Spleen (tissue), 11 donors: ENCODE data around the gene LYRM4. TPM values are rescaled to one million over a fixed set of nuclear protein-coding genes. Genes with fewer than 3 reads are reported as not detected.

Experiments used
- DNase-seq: peaks from one replicate; pipeline ENCODE4 v3.0.0-alpha.2; 2020
- H3K27ac ChIP-seq, 8 donors: fragments of 200-600 bp; sonication (generic) in 7 of 8; 1 replicate in 4 of 8; 2 replicates in 4 of 8; pipeline versions ENCODE4 v1.5.0 to v1.8.0; 2016 to 2021; ENCODE audit warnings: inconsistent platforms in 4 of 8, mild to moderate bottlenecking in 4 of 8, moderate library complexity in 1 of 8
- H3K27me3 ChIP-seq, 7 donors: fragments of 200-600 bp; sonication (generic) in 6 of 7; replicated peaks in 1 of 7; 1 replicate in 4 of 7; 2 replicates in 3 of 7; pipeline versions ENCODE4 v1.5.0 to v1.8.0; 2016 to 2021; ENCODE audit warnings: inconsistent platforms in 3 of 7, mild to moderate bottlenecking in 1 of 7
- H3K36me3 ChIP-seq, 6 donors: fragments of 200-600 bp; sonication (generic) in 5 of 6; 1 replicate in 4 of 6; 2 replicates in 2 of 6; pipeline versions ENCODE4 v1.5.0 to v1.8.0; 2016 to 2021; ENCODE audit warnings: inconsistent platforms in 2 of 6
- H3K4me1 ChIP-seq, 6 donors: fragments of 200-600 bp; sonication (generic) in 5 of 6; 1 replicate in 3 of 6; 2 replicates in 3 of 6; pipeline versions ENCODE4 v1.5.0 to v1.8.0; 2016 to 2021; ENCODE audit warnings: inconsistent platforms in 3 of 6
- H3K4me3 ChIP-seq, 8 donors: fragments of 200-600 bp; sonication (generic) in 7 of 8; 1 replicate in 4 of 8; 2 replicates in 4 of 8; pipeline versions ENCODE4 v1.5.0 to v1.8.0; 2016 to 2021; ENCODE audit warnings: inconsistent platforms in 4 of 8, mild to moderate bottlenecking in 4 of 8, moderate library complexity in 2 of 8
- H3K9me3 ChIP-seq, 8 donors: fragments of 200-600 bp; sonication (generic) in 7 of 8; 1 replicate in 4 of 8; 2 replicates in 4 of 8; pipeline versions ENCODE4 v1.5.0 to v1.8.0; 2016 to 2021; ENCODE audit warnings: inconsistent platforms in 4 of 8
- CTCF ChIP-seq, 11 experiments: fragments of 200-600 bp in 7 of 11; fragments of 450-650 bp in 4 of 11; sonication (generic) in 4 of 11; IDR thresholded peaks in 8 of 11; conservative IDR thresholded peaks in 3 of 11; 1 replicate in 7 of 11; 2 replicates in 4 of 11; pipeline versions ENCODE4 v1.4.0 to v1.8.0; 2016 to 2021; ENCODE audit warnings: antibody characterized with exemption in 11 of 11, inconsistent platforms in 4 of 11, mild to moderate bottlenecking in 1 of 11
- POLR2A ChIP-seq, 3 donors: fragments of 450-650 bp; IDR thresholded peaks; one replicate each; pipeline ENCODE4 v1.5.1; 2017; ENCODE audit warnings: antibody characterized with exemption in 3 of 3, mild to moderate bottlenecking in 1 of 3
- POLR2AphosphoS5 ChIP-seq, 3 donors: sonication (generic); formaldehyde crosslinking; IDR thresholded peaks; one replicate each; pipeline ENCODE4 v1.5.1; 2017; ENCODE audit warnings: antibody characterized with exemption in 3 of 3
- WGBS, 5 donors: extraction: QIAGEN DNeasy Blood & Tissue Kit in 3 of 5; methylation state at CpG; one replicate each; pipeline versions ENCODE4 v1.1.5 to v1.1.7; 2013 to 2018; 5-methylcytosine and 5-hydroxymethylcytosine counted together
- intact Hi-C: fragments of 100-400 bp; cut with DNase I; formaldehyde crosslinking; loops from one replicate; pipeline ENCODE4 v1.15.0; 2023; ENCODE audit warnings: low total_unique reads
- microRNA-seq, 3 donors: library from miRNA; unstranded; fragments of <30 nt; microRNA quantifications; one replicate each; pipeline versions ENCODE4 to v1.1.0, GENCODE V29; 2019 to 2020
- polyA plus RNA-seq, 3 donors: library from polyadenylated mRNA; stranded (reverse); fragments of 200-250 nt; gene quantifications; one replicate each; pipeline ENCODE4 v1.2.1, GENCODE V29; 2013
- small RNA-seq, 4 donors: library from RNA; depleted of rRNA; stranded (forward); fragments of <200 nt; gene quantifications; one replicate each; pipeline ENCODE3, GENCODE V24; 2016
- total RNA-seq, 7 donors: library from RNA; depleted of rRNA in 3 of 7; stranded (reverse); fragments of >200 nt in 3 of 7; fragmentation: NEBNext Ultra II Directional in 4 of 7; extraction: Animal tissue kit (Norgen Biotek cat#: 25700) in 4 of 7; gene quantifications; one replicate each; pipeline versions ENCODE4 v1.1.0 to v1.2.1, GENCODE V29; 2016 to 2021
- donor health status: healthy with polysubstance abuse.
- donor health status: DM: no; HTN: no; CAD: no; lungs with moderate emphysema.
- donor health status: DM: no; HTN: no; CAD: no.
- donor health status: Bipolar disorder and iron deficiency.
- donor health status: healthy.
- donor health status: DM: no; HTN: no; CAD: no.
- donor health status: DM: yes; HTN: yes; CAD: no.

Gene LYRM4
- total and polyA plus RNA-seq, 10 donors, result 32.1 to 58.1 (median 38.7) TPM

- Histone ChIP-seq H3K4me1 (peaks cover 0 to 5% (median 0%) of the 10 kb centered on the region in 6 donors), H3K9me3 (no peaks in the 10 kb centered on the region), H3K36me3 (no peaks in the 10 kb centered on the region), H3K4me3 (no peak overlapping the region), H3K27ac (no peak overlapping the region), H3K27me3 (no peaks in the 10 kb centered on the region)
- intact Hi-C loops, result no loop called here
- WGBS, 5 donors, result 94 to 97% (median 95%) methylated on average over 10 to 11 of the region's 11 CpGs
- DNase-seq, result no peak
- TF ChIP-seq CTCF (IDR thresholded peaks at IDR 0.05 in 8 of 11, conservative IDR thresholded peaks at IDR 0.05 in 3 of 11) (no peak), POLR2AphosphoS5 (IDR thresholded peaks at IDR 0.05) (no peak), POLR2A (IDR thresholded peaks at IDR 0.05) (no peak)
Measured at GRCh38 chr6:5059036-5059896, 201.5 kb downstream of the LYRM4 start.

Small RNA genes within 50 kb of the gene (microRNA-seq; reads per million reads assigned to microRNA genes)
- 1.1 to 1.4 (median 1.4) reads per million in 3 donors for gene MIR3691

Small RNA genes within 50 kb of the gene (small RNA-seq; reads per million reads assigned to genes)
- 0.52 to 1.1 (median 0.62) reads per million in 4 donors for gene MIR3691

Other genes with a start within 250 kb of the LYRM4 start
- gene PPP1R3G, start 175.6 kb downstream of the LYRM4 start, total RNA-seq, result 10 to 100 TPM in 1 of 7 donors, 1 to 10 TPM in 6; 2.2 to 10.1 (median 5.0) TPM
- gene PPP1R3G, start 175.6 kb downstream of the LYRM4 start, polyA plus RNA-seq, result 1 to 10 TPM in 1 of 3 donors, under 1 TPM in 2; 0.54 to 2.0 (median 0.93) TPM
- gene FARS2, start 563 bp upstream of the LYRM4 start, total RNA-seq, result 10 to 100 TPM; 16.7 to 27.4 (median 22.6) TPM
- 10 to 100 TPM in 2 of 3 donors, 1 to 10 TPM in 1; 9.0 to 13.3 (median 11.2) TPM for gene FARS2, start 563 bp upstream of the LYRM4 start, polyA plus RNA-seq